Ovary (tissue), 3 donors: Measurements from ENCODE around the gene ARHGEF17.

Experiments used
- EP300 ChIP-seq: sonication (generic); formaldehyde crosslinking; IDR thresholded peaks from one replicate; pipeline ENCODE4 v1.6.1; 2017; ENCODE audit warnings: antibody characterized with exemption
- POLR2A ChIP-seq: fragments of 450-650 bp; IDR thresholded peaks from one replicate; pipeline ENCODE4 v1.6.1; 2017; ENCODE audit warnings: antibody characterized with exemption, mild to moderate bottlenecking, moderate library complexity
- TF ChIP-seq, protein P1 (sequence below), 3 donors: fragments of 450-650 bp in 2 of 3; fragments of 200-600 bp in 1 of 3; IDR thresholded peaks; one replicate each; pipeline versions ENCODE4 v1.5.1 to v1.8.0; 2016 to 2022; ENCODE audit warnings: antibody characterized with exemption in 3 of 3, mild to moderate bottlenecking in 1 of 3
- donor health status: DM: no; HTN: no; CAD: no.

DNA sequence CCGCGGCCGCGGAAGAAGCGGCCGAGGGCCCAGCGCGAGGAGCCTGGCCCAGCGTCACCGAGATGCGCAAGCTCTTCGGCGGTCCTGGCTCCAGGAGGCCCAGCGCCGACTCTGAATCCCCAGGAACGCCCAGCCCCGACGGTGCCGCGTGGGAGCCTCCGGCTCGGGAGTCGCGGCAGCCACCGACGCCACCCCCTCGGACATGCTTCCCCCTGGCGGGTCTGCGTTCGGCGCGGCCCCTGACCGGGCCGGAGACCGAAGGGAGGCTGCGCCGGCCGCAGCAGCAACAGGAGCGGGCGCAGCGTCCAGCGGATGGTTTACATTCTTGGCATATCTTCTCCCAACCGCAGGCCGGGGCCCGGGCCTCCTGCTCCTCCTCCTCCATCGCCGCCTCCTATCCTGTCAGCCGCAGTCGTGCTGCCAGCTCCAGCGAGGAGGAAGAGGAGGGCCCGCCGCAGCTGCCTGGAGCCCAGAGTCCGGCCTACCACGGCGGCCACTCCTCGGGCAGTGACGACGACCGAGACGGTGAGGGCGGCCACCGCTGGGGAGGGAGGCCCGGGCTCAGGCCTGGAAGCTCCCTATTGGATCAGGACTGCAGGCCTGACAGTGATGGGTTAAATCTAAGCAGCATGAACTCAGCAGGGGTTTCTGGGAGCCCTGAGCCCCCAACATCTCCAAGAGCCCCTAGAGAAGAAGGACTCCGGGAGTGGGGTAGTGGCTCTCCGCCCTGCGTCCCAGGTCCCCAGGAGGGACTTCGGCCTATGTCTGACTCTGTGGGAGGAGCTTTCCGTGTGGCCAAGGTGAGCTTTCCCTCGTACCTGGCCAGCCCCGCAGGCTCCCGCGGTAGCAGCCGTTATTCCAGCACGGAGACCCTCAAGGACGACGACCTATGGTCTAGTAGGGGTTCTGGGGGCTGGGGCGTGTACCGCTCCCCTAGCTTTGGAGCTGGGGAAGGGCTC, 1.2 kb downstream of the ARHGEF17 start:
- TF ChIP-seq POLR2A: peak; percentile 63
- TF ChIP-seq, protein P1, sequence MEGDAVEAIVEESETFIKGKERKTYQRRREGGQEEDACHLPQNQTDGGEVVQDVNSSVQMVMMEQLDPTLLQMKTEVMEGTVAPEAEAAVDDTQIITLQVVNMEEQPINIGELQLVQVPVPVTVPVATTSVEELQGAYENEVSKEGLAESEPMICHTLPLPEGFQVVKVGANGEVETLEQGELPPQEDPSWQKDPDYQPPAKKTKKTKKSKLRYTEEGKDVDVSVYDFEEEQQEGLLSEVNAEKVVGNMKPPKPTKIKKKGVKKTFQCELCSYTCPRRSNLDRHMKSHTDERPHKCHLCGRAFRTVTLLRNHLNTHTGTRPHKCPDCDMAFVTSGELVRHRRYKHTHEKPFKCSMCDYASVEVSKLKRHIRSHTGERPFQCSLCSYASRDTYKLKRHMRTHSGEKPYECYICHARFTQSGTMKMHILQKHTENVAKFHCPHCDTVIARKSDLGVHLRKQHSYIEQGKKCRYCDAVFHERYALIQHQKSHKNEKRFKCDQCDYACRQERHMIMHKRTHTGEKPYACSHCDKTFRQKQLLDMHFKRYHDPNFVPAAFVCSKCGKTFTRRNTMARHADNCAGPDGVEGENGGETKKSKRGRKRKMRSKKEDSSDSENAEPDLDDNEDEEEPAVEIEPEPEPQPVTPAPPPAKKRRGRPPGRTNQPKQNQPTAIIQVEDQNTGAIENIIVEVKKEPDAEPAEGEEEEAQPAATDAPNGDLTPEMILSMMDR (IDR thresholded peaks at IDR 0.05): peak in 2 of 3 donors; percentile 5 to 9
- no peak for TF ChIP-seq EP300
